ENCODE results near the gene RAX2. TPM values are rescaled to one million over a fixed set of nuclear protein-coding genes. Genes with fewer than 3 reads are reported as not detected.

The RAX2 gene
- total and polyA plus RNA-seq, 9 of the 15 experiments (the other 6 are each of a cell fraction or from before 2014, with no cell fraction given), result not detected

- TF ChIP-seq SLC30A9 (CRISPR knock-in tag; IDR thresholded peaks at IDR 0.05), result no peak
These were observed 10.9 kb upstream of the RAX2 start (continued) for GRCh38 chr19:3782903-3783302.

- Histone ChIP-seq H3K79me2 (ENCODE audit: control insufficient read depth, insufficient read depth, low read length) (peaks cover 18% of the 10 kb centered on the region), H3K36me3 (ENCODE audit: control insufficient read depth, insufficient read depth, low read length) (peaks cover 28% of the 10 kb centered on the region; the same call in 2 of the 3 replicates), H2AFZ (ENCODE audit: low read depth, low read length) (no peak overlapping the region), H3K27ac (ENCODE audit: extremely low read depth, low read depth, low read length) (no peak overlapping the region), H3K9me3 (replicated peaks; ENCODE audit: control insufficient read depth, insufficient read depth, low read depth, low read length) (peaks cover 20% of the 10 kb centered on the region), H3K4me2 (ENCODE audit: insufficient read depth, low read length) (no peak overlapping the region), H4K20me1 (replicated peaks; ENCODE audit: control insufficient read depth, insufficient read depth, low read length) (no peaks in the 10 kb centered on the region), H3K4me1 (replicated peaks in 1 of 2; ENCODE audit: control insufficient read depth in 2 of 2, insufficient read depth in 2 of 2, low read length in 2 of 2) (peaks cover 0 to 47% of the 10 kb centered on the region in 2 experiments; a peak in 2 of 5 replicates), H3K27me3 (ENCODE audit: control insufficient read depth in 2 of 2, insufficient read depth in 2 of 2, low read length in 2 of 2) (no peaks in the 10 kb centered on the region), H3K4me3 (no peak overlapping the region), H3K9me1 (ENCODE audit: control insufficient read depth, insufficient read depth, low read length) (no peaks in the 10 kb centered on the region), H3K9ac (ENCODE audit: insufficient read depth in 1 of 2, low read depth in 2 of 2, low read length in 2 of 2) (no peak overlapping the region)
- ATAC-seq (no peak), DNase-seq (ENCODE audit: extremely low read depth in 1 of 4, low spot score in 3 of 4) (no peak), FAIRE-seq (no peak)
- in situ Hi-C loops (cut with MboI), result no loop called here
- CTCF ChIA-PET (ENCODE audit: low intra/inter-chr PET ratio), result no interaction called here
- intact Hi-C loops (cut with micrococcal nuclease), result loop anchor here (10.0 kb wide), 1 partner anchor 62 kb away; no protein-coding TSS in a partner anchor
- WGBS (ENCODE audit: insufficient coverage, low coverage, missing lambda C conversion rate), result 72% methylated on average over 1 of the region's 1 CpG
- POLR2A ChIA-PET, result interaction anchor here (1.1 kb wide), 1 partner anchor 14 kb away, joined by 3 read pairs; no protein-coding TSS in a partner anchor
- no TSS peak for BruUV-seq (replicated peaks)
- TF ChIP-seq SMARCA5 (IDR thresholded peaks at IDR 0.05) (0 out of 2 replicates have a peak, but pooled peaks have one; percentile 29), ZNF717 (CRISPR knock-in tag; IDR thresholded peaks at IDR 0.05) (no peak), TCF7 (IDR thresholded peaks at IDR 0.05; ENCODE audit: borderline replicate concordance) (no peak), CBX1 (IDR thresholded peaks at IDR 0.05; ENCODE audit: low read depth) (peak; percentile 66; the same call in 1 of the 2 replicates), CBX3 (IDR thresholded peaks at IDR 0.05; ENCODE audit: borderline replicate concordance in 1 of 2, low read length in 2 of 2) (peak in 1 of 2 experiments; percentile 86; a peak in 1 of 3 replicates), RCOR1 (IDR thresholded peaks at IDR 0.05; ENCODE audit: borderline replicate concordance in 1 of 2, low read depth in 2 of 2, low read length in 2 of 2) (peak in 1 of 2 experiments; percentile 60; a peak in 2 of 4 replicates), KDM1A (IDR thresholded peaks at IDR 0.05) (peak; percentile 78 to 92), BCOR (IDR thresholded peaks at IDR 0.05) (peak; percentile 93), RBM25 (IDR thresholded peaks at IDR 0.05; ENCODE audit: low read depth, low read length, severe bottlenecking) (peak; percentile 81)
These were observed 10.3 kb upstream of the RAX2 start for GRCh38 chr19:3782330-3782729.

Measured in K562 (cell line).